ENCODE results near the gene BPIFA1. TPM values are rescaled to one million over a fixed set of nuclear protein-coding genes. Genes with fewer than 3 reads are reported as not detected.

Gene BPIFA1
- total RNA-seq, 1 donor from 2014 or later = not detected

GRCh38 chr20:33237989-33238388 lies 2.2 kb downstream of the BPIFA1 start:
- Mint-ChIP-seq H3K27me3 (peaks cover 48% of the 10 kb centered on the region), H3K36me3 (ENCODE audit: insufficient read depth) (no peaks in the 10 kb centered on the region), H3K4me1 (ENCODE audit: low read depth) (no peaks in the 10 kb centered on the region), H3K9me3 (ENCODE audit: low read depth) (no peaks in the 10 kb centered on the region), H3K27ac (no peak overlapping the region), H3K4me3 (ENCODE audit: low read depth) (no peak overlapping the region)
- no peak for DNase-seq (ENCODE audit: low spot score, unreplicated experiment)
- TF ChIP-seq CTCF (IDR thresholded peaks at IDR 0.05; ENCODE audit: unreplicated experiment) = no peak

GRCh38 chr20:33239418-33239817 lies 3.6 kb downstream of the BPIFA1 start:
- Mint-ChIP-seq H3K36me3 (ENCODE audit: insufficient read depth) (no peaks in the 10 kb centered on the region), H3K4me3 (ENCODE audit: low read depth) (no peak overlapping the region), H3K9me3 (ENCODE audit: low read depth) (no peaks in the 10 kb centered on the region), H3K27ac (no peak overlapping the region), H3K27me3 (peaks cover 40% of the 10 kb centered on the region), H3K4me1 (ENCODE audit: low read depth) (no peaks in the 10 kb centered on the region)
- TF ChIP-seq CTCF (IDR thresholded peaks at IDR 0.05; ENCODE audit: unreplicated experiment) = no peak
- no peak for DNase-seq (ENCODE audit: low spot score, unreplicated experiment)

GRCh38 chr20:33239979-33240736 lies 4.4 kb downstream of the BPIFA1 start:
- no peak for TF ChIP-seq CTCF (IDR thresholded peaks at IDR 0.05; ENCODE audit: unreplicated experiment)
- Mint-ChIP-seq H3K36me3 (ENCODE audit: insufficient read depth) (no peaks in the 10 kb centered on the region), H3K4me3 (ENCODE audit: low read depth) (no peak overlapping the region), H3K27ac (no peak overlapping the region), H3K4me1 (ENCODE audit: low read depth) (no peaks in the 10 kb centered on the region), H3K9me3 (ENCODE audit: low read depth) (no peaks in the 10 kb centered on the region), H3K27me3 (peaks cover 37% of the 10 kb centered on the region)
- no peak for DNase-seq (ENCODE audit: low spot score, unreplicated experiment)

- H3K4me1 Mint-ChIP-seq (ENCODE audit: low read depth) = no peaks in the 10 kb centered on the region
- H3K9me3 Mint-ChIP-seq (ENCODE audit: low read depth) = no peaks in the 10 kb centered on the region
- no peak for TF ChIP-seq CTCF (IDR thresholded peaks at IDR 0.05; ENCODE audit: unreplicated experiment)
- no peaks in the 10 kb centered on the region for H3K36me3 Mint-ChIP-seq (ENCODE audit: insufficient read depth)
- no peak overlapping the region for H3K27ac Mint-ChIP-seq
- DNase-seq (ENCODE audit: low spot score, unreplicated experiment) = no peak
- peaks cover 29% of the 10 kb centered on the region for H3K27me3 Mint-ChIP-seq
- no peak overlapping the region for H3K4me3 Mint-ChIP-seq (ENCODE audit: low read depth)
Measured at GRCh38 chr20:33240923-33241322, 5.1 kb downstream of the BPIFA1 start.

GRCh38 chr20:33242319-33243100 lies 6.7 kb downstream of the BPIFA1 start:
- TF ChIP-seq CTCF (IDR thresholded peaks at IDR 0.05; ENCODE audit: unreplicated experiment) = no peak
- Mint-ChIP-seq H3K4me3 (ENCODE audit: low read depth) (no peak overlapping the region), H3K9me3 (ENCODE audit: low read depth) (no peaks in the 10 kb centered on the region), H3K36me3 (ENCODE audit: insufficient read depth) (no peaks in the 10 kb centered on the region), H3K27me3 (peaks cover 15% of the 10 kb centered on the region), H3K27ac (no peak overlapping the region), H3K4me1 (ENCODE audit: low read depth) (no peaks in the 10 kb centered on the region)
- no peak for DNase-seq (ENCODE audit: low spot score, unreplicated experiment)
